ENCODE data around the gene CXXC5.

GRCh38 chr5:139668064-139668880 is 20.1 kb downstream of the CXXC5 start:
- peak; percentile 38; the same call in 1 of the 2 replicates for TF ChIP-seq POLR2A (IDR thresholded peaks at IDR 0.05; ENCODE audit: low read depth, low read length)
- TF ChIP-seq TAF1 (IDR thresholded peaks at IDR 0.05; ENCODE audit: borderline replicate concordance, low read depth, low read length): no peak

Data from GM12892 (cell line).